Fibroblast of pulmonary artery (primary cell): ENCODE measurements around the gene KCTD1.

Source experiments
- DNase-seq: peaks from one replicate; pipeline ENCODE4 v3.0.0-alpha.2; 2010; ENCODE audit warnings: low read depth
- H3K4me3 ChIP-seq: replicated peaks from 2 replicates; pipeline ENCODE4 v1.5.1; 2011; ENCODE audit warnings: low read depth, mild to moderate bottlenecking, control low read depth, low read length, moderate library complexity
- TF ChIP-seq, protein P1 (sequence below): IDR thresholded peaks from 2 replicates; pipeline ENCODE4 v1.5.1; 2011; ENCODE audit warnings: mild to moderate bottlenecking, control low read depth, low read length, inconsistent platforms; ENCODE audit errors: missing control alignments

KCTD1 gene

GRCh38 chr18:26479681-26480079 lies 68.7 kb downstream of the KCTD1 start:
- H3K4me3 ChIP-seq, result no peak overlapping the region
- TF ChIP-seq, protein P1, sequence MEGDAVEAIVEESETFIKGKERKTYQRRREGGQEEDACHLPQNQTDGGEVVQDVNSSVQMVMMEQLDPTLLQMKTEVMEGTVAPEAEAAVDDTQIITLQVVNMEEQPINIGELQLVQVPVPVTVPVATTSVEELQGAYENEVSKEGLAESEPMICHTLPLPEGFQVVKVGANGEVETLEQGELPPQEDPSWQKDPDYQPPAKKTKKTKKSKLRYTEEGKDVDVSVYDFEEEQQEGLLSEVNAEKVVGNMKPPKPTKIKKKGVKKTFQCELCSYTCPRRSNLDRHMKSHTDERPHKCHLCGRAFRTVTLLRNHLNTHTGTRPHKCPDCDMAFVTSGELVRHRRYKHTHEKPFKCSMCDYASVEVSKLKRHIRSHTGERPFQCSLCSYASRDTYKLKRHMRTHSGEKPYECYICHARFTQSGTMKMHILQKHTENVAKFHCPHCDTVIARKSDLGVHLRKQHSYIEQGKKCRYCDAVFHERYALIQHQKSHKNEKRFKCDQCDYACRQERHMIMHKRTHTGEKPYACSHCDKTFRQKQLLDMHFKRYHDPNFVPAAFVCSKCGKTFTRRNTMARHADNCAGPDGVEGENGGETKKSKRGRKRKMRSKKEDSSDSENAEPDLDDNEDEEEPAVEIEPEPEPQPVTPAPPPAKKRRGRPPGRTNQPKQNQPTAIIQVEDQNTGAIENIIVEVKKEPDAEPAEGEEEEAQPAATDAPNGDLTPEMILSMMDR, result no peak
- no peak for DNase-seq

DNA sequence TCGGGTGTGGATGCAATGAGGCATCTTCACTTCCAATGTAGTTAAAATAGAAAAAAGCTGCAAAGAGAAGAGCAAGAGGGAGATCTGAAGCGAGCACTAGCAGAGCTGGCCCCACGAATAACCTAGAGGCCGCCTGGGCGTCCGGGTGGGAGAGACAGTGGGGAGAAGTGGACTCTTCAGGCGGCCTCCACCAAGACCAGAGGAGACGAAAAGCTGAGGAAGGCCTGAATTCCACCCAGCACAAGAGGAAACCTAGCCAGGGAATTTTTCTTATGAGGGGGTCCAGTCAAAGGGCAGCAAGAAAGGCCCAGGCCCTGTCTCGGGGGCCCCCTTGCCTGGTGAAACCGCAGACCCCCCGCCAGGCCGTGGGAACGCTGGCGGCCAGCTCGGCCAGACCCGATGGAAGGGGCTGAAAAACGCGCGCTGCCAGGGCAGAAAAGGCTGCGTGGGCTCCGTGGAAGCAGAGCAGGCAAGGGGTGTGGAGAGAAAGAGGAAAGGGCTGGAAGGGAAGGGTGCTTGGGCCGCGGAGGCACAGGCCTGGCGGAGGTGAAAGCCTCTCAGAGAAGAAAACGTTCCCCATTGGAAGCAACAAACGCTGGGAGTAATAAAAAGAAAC lies 69.2 kb downstream of the KCTD1 start:
- no peak for DNase-seq
- TF ChIP-seq, protein P1, result no peak
- no peak overlapping the region for H3K4me3 ChIP-seq

DNA sequence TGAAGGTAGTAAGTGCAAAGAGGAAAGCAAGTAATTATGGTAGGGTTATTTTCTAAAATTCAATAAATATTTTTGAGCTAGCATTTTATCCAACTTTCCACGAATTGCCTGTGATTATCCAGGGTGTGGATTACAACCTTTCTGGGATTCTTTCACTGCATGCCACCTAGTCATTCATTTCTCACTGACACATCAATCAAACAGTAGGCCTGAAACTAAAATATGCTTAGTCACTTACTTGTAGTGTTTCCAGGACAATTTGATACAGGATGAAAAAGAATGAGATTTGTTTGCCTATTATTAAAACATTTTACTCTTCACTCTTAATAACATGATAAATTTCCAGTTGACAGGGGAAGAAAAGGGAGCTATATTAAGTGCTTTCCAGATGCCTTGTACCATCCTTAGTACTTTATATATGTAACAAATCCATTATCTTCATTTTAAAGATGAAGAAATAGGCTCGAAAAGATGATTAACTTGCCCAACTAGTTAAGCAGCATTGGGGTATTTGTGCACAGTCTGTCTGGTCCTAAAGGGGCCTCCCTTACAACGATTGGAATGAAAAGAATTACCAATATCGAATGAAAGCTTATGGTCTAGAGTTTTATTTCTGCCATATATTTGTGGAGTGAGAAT lies 70.4 kb downstream of the KCTD1 start:
- no peak for DNase-seq
- TF ChIP-seq, protein P1, result no peak
- H3K4me3 ChIP-seq, result no peak overlapping the region

DNA sequence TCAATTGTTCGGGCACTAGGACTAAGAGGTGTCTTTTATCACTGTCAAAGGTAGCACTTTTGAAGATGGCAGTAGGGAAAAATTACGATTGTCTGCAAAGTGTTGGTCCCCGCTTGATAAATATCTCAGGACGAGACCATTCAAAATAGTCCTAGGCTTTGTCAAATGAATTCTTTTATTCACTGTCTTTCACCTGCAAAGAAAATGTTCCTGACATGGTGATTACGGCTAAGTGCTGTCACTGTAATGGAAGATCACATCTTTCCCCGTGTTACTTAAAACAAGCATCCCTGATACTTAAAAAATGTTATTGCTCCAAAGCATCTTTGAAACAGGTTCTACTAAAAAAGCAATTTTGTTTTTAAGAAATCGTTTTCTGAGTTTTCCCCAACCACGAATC lies 71.7 kb downstream of the KCTD1 start:
- no peak overlapping the region for H3K4me3 ChIP-seq
- no peak for DNase-seq
- TF ChIP-seq, protein P1, result no peak

DNA sequence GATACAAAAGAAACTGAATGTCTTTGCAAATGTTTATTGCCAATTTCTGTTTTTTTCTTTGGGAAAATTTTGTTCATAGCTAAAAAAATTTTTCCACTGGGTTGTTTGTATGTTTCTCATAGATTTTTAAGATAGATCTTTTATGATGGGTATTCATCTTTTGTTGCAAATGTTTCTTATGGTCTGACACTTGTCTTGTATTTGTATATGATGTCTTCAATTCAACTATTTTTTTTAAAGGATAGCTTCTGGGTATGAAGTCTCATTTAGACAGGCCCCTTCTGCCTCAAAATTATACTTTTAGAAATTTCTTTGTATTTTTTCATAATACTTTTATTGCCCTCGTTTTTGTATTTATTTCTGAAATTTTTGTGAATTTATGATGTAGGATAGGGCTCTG lies 73.8 kb downstream of the KCTD1 start:
- TF ChIP-seq, protein P1, result no peak

DNA sequence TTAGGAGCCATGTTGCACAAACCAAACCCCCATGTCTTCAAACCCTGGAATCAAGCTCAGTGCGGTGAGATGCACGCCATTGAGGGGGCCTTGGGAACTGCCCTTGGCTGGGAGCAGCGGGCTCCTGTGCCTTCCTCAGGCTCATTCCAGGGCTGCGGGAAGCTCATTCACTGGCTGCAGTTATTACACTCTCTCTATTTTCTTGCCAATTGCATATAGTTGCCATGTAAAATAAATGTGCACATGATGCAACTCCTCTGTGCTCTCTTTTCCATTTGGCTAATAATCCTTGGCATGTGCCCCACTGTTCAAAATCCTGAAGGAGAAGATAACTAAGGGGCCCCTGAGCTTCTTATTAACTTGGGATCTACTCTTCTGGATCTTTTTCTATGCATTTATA lies 74.7 kb downstream of the KCTD1 start:
- TF ChIP-seq, protein P1, result no peak

More for the DNA sequence above, 73.8 kb downstream of the KCTD1 start:
- no peak for DNase-seq
- H3K4me3 ChIP-seq, result no peak overlapping the region

DNA sequence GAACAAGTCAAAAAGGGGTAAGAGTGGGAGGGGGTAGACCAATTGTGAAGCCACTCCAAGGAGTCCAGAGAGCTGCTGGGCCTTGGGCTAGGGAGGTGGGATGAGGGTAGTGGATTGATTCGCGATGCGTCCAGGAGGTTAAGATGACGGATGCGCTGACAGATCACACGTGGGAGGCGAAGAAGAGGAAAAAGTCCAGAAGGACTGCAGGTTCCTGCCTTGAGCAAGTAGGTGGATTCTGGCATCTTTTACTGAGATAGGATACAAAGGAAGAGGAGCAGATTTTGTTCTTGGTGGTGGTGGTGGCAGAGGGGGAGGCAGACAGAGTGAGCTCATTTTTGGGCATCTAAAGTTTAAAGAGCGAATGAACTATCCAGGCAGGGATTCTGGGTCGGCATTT lies 76.5 kb downstream of the KCTD1 start:
- no peak overlapping the region for H3K4me3 ChIP-seq
- TF ChIP-seq, protein P1, result no peak
- DNase-seq, result no peak

More for the DNA sequence above, 74.7 kb downstream of the KCTD1 start:
- peak; percentile 40 for DNase-seq
- no peak overlapping the region for H3K4me3 ChIP-seq
